H1 (cell line): ENCODE measurements around the gene THBS3. TPM values are rescaled to one million over a fixed set of nuclear protein-coding genes. Genes with fewer than 3 reads are reported as not detected.

Experiments used
- CTCF ChIA-PET: fragments of 300-600 bp; sonication (Branson Sonifier 250); formaldehyde crosslinking; loops from one replicate; lab custom pipeline; 2021; ENCODE audit not compliant: partially characterized antibody; lab: Charles Lee
- POLR2A ChIA-PET: fragments of 300-600 bp; sonication (Branson Sonifier 250); formaldehyde crosslinking; loops from one replicate; lab custom pipeline; 2021; ENCODE audit warnings: inconsistent platforms; ENCODE audit not compliant: partially characterized antibody; lab: Charles Lee
- DNase-seq, 2 experiments: peaks; one replicate each; pipeline versions ENCODE4 v3.0.0 to v3.0.0-alpha.2; 2010 to 2022; ENCODE audit warnings: low spot score in 2 of 2, low read depth in 1 of 2, mixed read lengths in 1 of 2
- FAIRE-seq: peaks from 2 replicates; lab custom pipeline; 2011; peaks lifted over from hg19 to GRCh38; lab: Jason Lieb, UNC
- H2AFZ ChIP-seq: 2 replicates; pipeline ENCODE4 v1.8.1; 2012; ENCODE audit warnings: low read length, inconsistent platforms
- H2AK5ac ChIP-seq: 2 replicates; pipeline ENCODE4 v1.6.1; 2013; ENCODE audit warnings: low read depth, low read length
- H2BK120ac ChIP-seq: replicated peaks from 2 replicates; pipeline ENCODE3; 2013; ENCODE audit warnings: low read depth, low read length, inconsistent platforms
- H2BK12ac ChIP-seq: 2 replicates; pipeline ENCODE4 v1.6.1; 2013; ENCODE audit warnings: low read depth, low read length
- H2BK15ac ChIP-seq: 2 replicates; pipeline ENCODE4 v1.6.1; 2013; ENCODE audit warnings: low read length
- H2BK20ac ChIP-seq: 2 replicates; pipeline ENCODE4 v1.6.1; 2013; ENCODE audit warnings: low read length
- H2BK5ac ChIP-seq: 2 replicates; pipeline ENCODE4 v1.6.1; 2013; ENCODE audit warnings: low read depth, low read length
- H3K14ac ChIP-seq: 2 replicates; pipeline ENCODE4 v1.6.1; 2013; ENCODE audit warnings: inconsistent platforms; ENCODE audit not compliant: insufficient read length
- H3K18ac ChIP-seq: 2 replicates; pipeline ENCODE4 v1.6.1; 2013; ENCODE audit warnings: low read length; ENCODE audit errors: extremely low read depth
- H3K23ac ChIP-seq: 2 replicates; pipeline ENCODE4 v1.6.1; 2013; ENCODE audit warnings: inconsistent platforms; ENCODE audit not compliant: insufficient read length
- H3K23me2 ChIP-seq: 2 replicates; pipeline ENCODE4 v1.6.1; 2013; ENCODE audit warnings: low read depth, low read length
- H3K27ac ChIP-seq: 2 replicates; pipeline ENCODE4 v1.6.1; 2011; ENCODE audit warnings: low read depth, low read length, inconsistent platforms
- H3K27me3 ChIP-seq, 4 experiments: replicated peaks in 1 of 4; 1 replicate in 1 of 4; 2 replicates in 3 of 4; pipeline versions ENCODE4 v1.6.1 to v1.8.1; 2011 to 2013; ENCODE audit warnings: low read length in 3 of 4, mild to moderate bottlenecking in 3 of 4, inconsistent platforms in 2 of 4, mixed read lengths in 2 of 4, moderate library complexity in 1 of 4; ENCODE audit not compliant: control insufficient read depth in 3 of 4, insufficient read depth in 3 of 4; ENCODE audit errors: extremely low read depth in 1 of 4
- H3K36me3 ChIP-seq, 4 experiments: 2 replicates each; pipeline versions ENCODE4 v1.6.1 to v1.8.1; 2011 to 2013; ENCODE audit warnings: mild to moderate bottlenecking in 4 of 4, low read length in 3 of 4, moderate library complexity in 2 of 4, control low read depth in 1 of 4, inconsistent platforms in 1 of 4; ENCODE audit not compliant: insufficient read depth in 4 of 4, control insufficient read depth in 2 of 4
- H3K4ac ChIP-seq: replicated peaks from 2 replicates; pipeline ENCODE3; 2013; ENCODE audit warnings: low read length, low read depth, mixed read lengths, inconsistent platforms; ENCODE audit not compliant: insufficient read length
- H3K4me1 ChIP-seq, 4 experiments: replicated peaks in 1 of 4; 1 replicate in 1 of 4; 2 replicates in 3 of 4; pipeline versions ENCODE4 v1.6.1 to v1.8.1; 2011 to 2013; ENCODE audit warnings: low read length in 3 of 4, inconsistent platforms in 2 of 4, mixed read lengths in 1 of 4; ENCODE audit not compliant: insufficient read depth in 4 of 4, control insufficient read depth in 3 of 4
- H3K4me2 ChIP-seq, 2 experiments: 2 replicates each; pipeline versions ENCODE4 v1.6.1 to v1.8.1; 2011 to 2013; ENCODE audit warnings: low read depth in 2 of 2, low read length in 2 of 2, control low read depth in 1 of 2, inconsistent platforms in 1 of 2, mild to moderate bottlenecking in 1 of 2; ENCODE audit not compliant: insufficient read depth in 1 of 2
- H3K4me3 ChIP-seq, 4 experiments: fragments of 200-600, 300-600 bp in 1 of 4; sonication (generic), shearing (Covaris generic), sonication (Bioruptor Twin) in 1 of 4; 2 replicates each; pipeline versions ENCODE4 v1.5.1 to v1.8.1; 2011 to 2016; ENCODE audit warnings: low read length in 4 of 4, low read depth in 3 of 4, control low read depth in 2 of 4, inconsistent platforms in 2 of 4, mild to moderate bottlenecking in 2 of 4, mixed read lengths in 1 of 4, moderate library complexity in 1 of 4; ENCODE audit not compliant: insufficient read depth in 2 of 4; ENCODE audit errors: extremely low read depth in 1 of 4
- H3K56ac ChIP-seq: replicated peaks from 2 replicates; pipeline ENCODE3; 2013; ENCODE audit warnings: low read depth, mild to moderate bottlenecking, mixed read lengths, low read length, inconsistent platforms; ENCODE audit not compliant: insufficient read length
- H3K79me1 ChIP-seq: 2 replicates; pipeline ENCODE4 v1.6.1; 2013; ENCODE audit warnings: low read depth, low read length, control low read depth
- H3K79me2 ChIP-seq, 2 experiments: 2 replicates each; pipeline versions ENCODE4 v1.6.1 to v1.8.1; 2012 to 2013; ENCODE audit warnings: low read length in 2 of 2, mild to moderate bottlenecking in 2 of 2, inconsistent platforms in 1 of 2; ENCODE audit not compliant: insufficient read depth in 2 of 2, control insufficient read depth in 1 of 2
- H3K9ac ChIP-seq, 4 experiments: replicated peaks in 1 of 4; 1 replicate in 1 of 4; 2 replicates in 3 of 4; pipeline versions ENCODE4 v1.6.1 to v1.8.1; 2011 to 2013; ENCODE audit warnings: low read depth in 3 of 4, low read length in 3 of 4, control low read depth in 2 of 4, mild to moderate bottlenecking in 2 of 4, moderate library complexity in 2 of 4, inconsistent platforms in 1 of 4; ENCODE audit errors: extremely low read depth in 1 of 4
- H3K9me3 ChIP-seq, 2 experiments: 2 replicates each; pipeline versions ENCODE4 v1.6.1 to v1.8.1; 2012 to 2013; ENCODE audit warnings: mild to moderate bottlenecking in 2 of 2, moderate library complexity in 2 of 2, control low read depth in 1 of 2, inconsistent platforms in 1 of 2, low read depth in 1 of 2, low read length in 1 of 2, mixed read lengths in 1 of 2; ENCODE audit not compliant: insufficient read depth in 2 of 2
- H4K20me1 ChIP-seq, 2 experiments: replicated peaks in 1 of 2; 2 replicates each; pipeline versions ENCODE3 to v1.8.1; 2011 to 2013; ENCODE audit warnings: inconsistent platforms in 2 of 2, low read length in 2 of 2, mild to moderate bottlenecking in 1 of 2; ENCODE audit not compliant: insufficient read depth in 2 of 2, control insufficient read depth in 1 of 2
- H4K5ac ChIP-seq: 2 replicates; pipeline ENCODE4 v1.6.1; 2013; ENCODE audit warnings: low read length, low read depth, mixed read lengths, inconsistent platforms; ENCODE audit not compliant: insufficient read length
- H4K8ac ChIP-seq: 2 replicates; pipeline ENCODE4 v1.8.0; 2013; ENCODE audit warnings: mild to moderate bottlenecking, moderate library complexity, low read length, inconsistent platforms; ENCODE audit not compliant: insufficient read depth; ENCODE audit errors: extremely low read depth
- H4K91ac ChIP-seq: replicated peaks from 2 replicates; pipeline ENCODE3; 2013; ENCODE audit warnings: low read length, mixed read lengths, inconsistent platforms; ENCODE audit not compliant: insufficient read length
- BCL11A ChIP-seq, 2 experiments: IDR thresholded peaks; one replicate each; pipeline ENCODE4 v1.6.1; 2011; ENCODE audit warnings: low read depth in 2 of 2, low read length in 2 of 2, mild to moderate bottlenecking in 2 of 2
- BRCA1 ChIP-seq: IDR thresholded peaks from 2 replicates; pipeline ENCODE4 v1.6.1; 2012; ENCODE audit warnings: low read depth, low read length, improper control_type of control experiment
- CBX5 ChIP-seq: fragments of 300-800, 300-1000 bp; sonication (generic); IDR thresholded peaks from 2 replicates; pipeline ENCODE4 v1.7.1; 2016; ENCODE audit warnings: antibody characterized with exemption, low read length, low read depth
- EP300 ChIP-seq, 2 experiments: IDR thresholded peaks; 1 replicate in 1 of 2; 2 replicates in 1 of 2; pipeline ENCODE4 v1.6.1; 2011 to 2012; ENCODE audit warnings: low read depth in 2 of 2, low read length in 2 of 2, mild to moderate bottlenecking in 2 of 2, borderline replicate concordance in 1 of 2, inconsistent platforms in 1 of 2, moderate library complexity in 1 of 2
- RXRA ChIP-seq: IDR thresholded peaks from 2 replicates; pipeline ENCODE4 v1.6.1; 2011; ENCODE audit warnings: low read depth, mild to moderate bottlenecking, low read length, moderate library complexity; ENCODE audit not compliant: insufficient read depth
- TAF7 ChIP-seq: optimal IDR thresholded peaks from 2 replicates; pipeline ENCODE3; 2011; ENCODE audit warnings: low read depth, mild to moderate bottlenecking, inconsistent platforms, low read length, moderate library complexity, borderline replicate concordance
- WGBS, 2 experiments: shearing (Covaris generic) in 1 of 2; methylation state at CpG; one replicate each; pipeline versions ENCODE4 v1.1.6 to v1.1.7; 2013 to 2015; ENCODE audit warnings: low lambda C conversion rate in 2 of 2, mixed read lengths in 2 of 2, inconsistent platforms in 1 of 2, low coverage in 1 of 2, missing lambda C conversion rate in 1 of 2; ENCODE audit not compliant: insufficient replicate concordance in 2 of 2, insufficient coverage in 1 of 2, insufficient read length in 1 of 2; ENCODE audit errors: extremely low coverage in 1 of 2, missing lambda C conversion rate in 1 of 2; 5-methylcytosine and 5-hydroxymethylcytosine counted together
- polyA plus RNA-seq, 7 experiments: library from polyadenylated mRNA; depleted of rRNA in 3 of 7; stranded (reverse) in 5 of 7; unstranded in 2 of 7; fragments of >200 nt in 5 of 7; fragments of 200-250 nt in 2 of 7; gene quantifications; 1 replicate in 5 of 7; 2 replicates in 1 of 7; 4 replicates in 1 of 7; pipeline versions ENCODE4 v1.2.1 to v1.2.3, GENCODE V29; 2011 to 2013; ENCODE audit warnings: missing spikeins in 2 of 7, mixed read lengths in 2 of 7
- total RNA-seq: library from RNA; stranded (reverse); fragmentation: NEBNext Ultra II Directional; extraction: Animal tissue kit (Norgen Biotek cat#: 25700); gene quantifications from 2 replicates; pipeline ENCODE4 v1.2.1, GENCODE V29; 2021
- TF ChIP-seq, protein P1 (sequence below): IDR thresholded peaks from 2 replicates; pipeline ENCODE4 v1.6.1; 2012; ENCODE audit warnings: low read length, inconsistent platforms

The THBS3 gene
- total and polyA plus RNA-seq, 2 of the 8 experiments (the other 6 are each of a cell fraction or from before 2014, with no cell fraction given) = 3.0 to 3.5 TPM

DNA sequence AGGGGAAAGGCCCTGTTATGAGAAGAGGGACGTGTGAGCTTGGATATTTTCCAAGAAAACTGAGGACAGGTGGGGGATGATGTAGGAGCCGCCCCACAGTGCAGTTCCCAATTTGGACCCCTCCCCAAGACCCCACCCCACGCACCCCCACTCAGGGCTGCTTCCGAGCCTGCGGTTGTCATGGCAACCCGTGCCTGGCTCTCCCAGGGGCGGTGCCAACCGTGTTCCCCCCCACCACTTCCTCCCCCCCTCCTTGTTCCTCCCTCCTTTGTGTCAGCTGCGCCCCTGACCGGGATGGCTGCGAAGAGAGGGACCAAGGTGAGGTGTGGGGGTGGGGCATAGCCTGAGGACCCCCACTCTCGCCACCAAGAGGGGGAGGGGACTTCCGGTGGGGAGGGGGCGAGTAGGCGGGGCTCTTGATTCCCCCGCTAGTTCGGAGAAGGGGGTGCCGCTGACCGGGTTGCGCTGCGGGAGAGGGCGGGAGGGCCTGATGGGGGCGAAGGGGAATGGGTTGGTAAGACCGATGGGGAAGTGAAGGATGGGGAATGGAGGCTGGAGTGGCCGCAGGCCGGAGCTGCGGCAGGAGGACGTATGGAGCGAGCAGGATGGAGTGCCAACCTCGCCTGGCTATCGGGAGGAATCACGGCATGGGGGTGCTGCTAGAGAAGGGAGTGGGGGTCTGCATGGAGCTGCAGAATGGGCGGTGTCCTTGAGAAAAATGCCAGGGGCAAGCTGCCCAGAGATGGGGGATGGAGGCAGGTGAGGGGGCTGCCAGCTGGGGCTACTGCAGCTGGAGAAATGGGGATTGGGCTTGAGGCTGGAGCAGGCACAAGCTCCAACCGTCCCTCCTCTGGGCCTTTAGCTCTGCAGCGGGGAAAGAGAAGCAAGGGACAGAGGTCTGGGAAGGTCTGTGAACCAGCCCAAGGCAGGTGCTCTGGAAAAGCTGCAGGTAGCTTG is 33.1 kb downstream of the THBS3 start:
- Histone ChIP-seq H3K23ac (no peak overlapping the region), H2BK15ac (peak overlapping the region; percentile 81), H3K27ac (no peak overlapping the region), H4K8ac (no peak overlapping the region; the same call in 1 of the 2 replicates), H3K27me3 (no peaks in the 10 kb centered on the region), H2BK12ac (no peak overlapping the region; the same call in 1 of the 2 replicates), H2AK5ac (peak overlapping the region; percentile 3; the same call in 1 of the 2 replicates), H3K79me1 (no peaks in the 10 kb centered on the region; the same call in 1 of the 2 replicates), H4K5ac (peak overlapping the region; percentile 96), H3K36me3 (peaks cover 17 to 31% (median 26%) of the 10 kb centered on the region in 4 experiments), H3K4me2 (peak overlapping the region; percentile 37 to 90), H4K20me1 (peaks cover 8% of the 10 kb centered on the region in 2 experiments), H3K56ac (peak overlapping the region; percentile 83), H3K4me3 (peak overlapping the region; percentile 70 to 95 (median 86)), H2BK120ac (peak overlapping the region; percentile 91), H2BK20ac (peak overlapping the region; percentile 80), H3K79me2 (peaks cover 0 to 16% of the 10 kb centered on the region in 2 experiments; a peak in 2 of 4 replicates), H2AFZ (no peak overlapping the region), H3K4me1 (peaks cover 3 to 23% (median 8%) of the 10 kb centered on the region in 4 experiments; a peak in 6 of 7 replicates), H2BK5ac (peak overlapping the region; percentile 88), H3K9ac (peak overlapping the region in 1 of 4 experiments; percentile 12; a peak in 2 of 7 replicates), H3K14ac (no peak overlapping the region), H3K4ac (peak overlapping the region; percentile 86), H3K18ac (peak overlapping the region; percentile 95), H3K9me3 (no peaks in the 10 kb centered on the region), H3K23me2 (peaks cover 10% of the 10 kb centered on the region; the same call in 1 of the 2 replicates), H4K91ac (peak overlapping the region; percentile 99)
- WGBS, 2 experiments = 7% methylated on average over 13 of the region's 35 CpGs; no CpG with 5 or more reads in 1 of the 2 experiments
- DNase-seq (peak in 1 of 2 experiments; percentile 86), FAIRE-seq (no peak)
- POLR2A ChIA-PET = interaction anchor here (0.6 to 20.5 kb wide), 11 partner anchors 8 to 168 kb away, joined by 3 to 512 read pairs (median 3); partner anchors contain the start of genes EFNA4, MTX1 and THBS3
- CTCF ChIA-PET = interaction anchor here (0.7 to 12.4 kb wide), 21 partner anchors 8 to 417 kb away, joined by 3 to 215 read pairs (median 5); partner anchors contain the start of genes ADAM15, DPM3, EFNA1 and SLC50A1
- TF ChIP-seq BCL11A (IDR thresholded peaks at IDR 0.05; ENCODE audit: low read depth in 2 of 2, low read length in 2 of 2) (no peak), RXRA (no peak), EP300 (IDR thresholded peaks at IDR 0.05; ENCODE audit: borderline replicate concordance in 1 of 2, low read depth in 2 of 2, low read length in 2 of 2) (peak in 1 of 2 experiments; percentile 75; a peak in 1 of 3 replicates), TAF7 (no peak), BRCA1 (no peak), CBX5 (no peak)
- TF ChIP-seq, protein P1, sequence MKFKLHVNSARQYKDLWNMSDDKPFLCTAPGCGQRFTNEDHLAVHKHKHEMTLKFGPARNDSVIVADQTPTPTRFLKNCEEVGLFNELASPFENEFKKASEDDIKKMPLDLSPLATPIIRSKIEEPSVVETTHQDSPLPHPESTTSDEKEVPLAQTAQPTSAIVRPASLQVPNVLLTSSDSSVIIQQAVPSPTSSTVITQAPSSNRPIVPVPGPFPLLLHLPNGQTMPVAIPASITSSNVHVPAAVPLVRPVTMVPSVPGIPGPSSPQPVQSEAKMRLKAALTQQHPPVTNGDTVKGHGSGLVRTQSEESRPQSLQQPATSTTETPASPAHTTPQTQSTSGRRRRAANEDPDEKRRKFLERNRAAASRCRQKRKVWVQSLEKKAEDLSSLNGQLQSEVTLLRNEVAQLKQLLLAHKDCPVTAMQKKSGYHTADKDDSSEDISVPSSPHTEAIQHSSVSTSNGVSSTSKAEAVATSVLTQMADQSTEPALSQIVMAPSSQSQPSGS = no peak
